K562 (cell line): ENCODE measurements around the gene SCYL1. TPM values are rescaled to one million over a fixed set of nuclear protein-coding genes. Genes with fewer than 3 reads are reported as not detected.
"Not testable (repeated sequence)": the region's sequence is repeated elsewhere in the genome, so short reads cannot be mapped to it uniquely, and the experiment has no call there.

ENCODE experiments used
- ATF1 ChIP-seq, 2 experiments: fragments of 450-650 bp in 1 of 2; IDR thresholded peaks; 2 replicates each; pipeline ENCODE4 v1.6.1; 2016; ENCODE audit warnings: missing compliant biosample characterization in 1 of 2, missing genetic modification characterization in 1 of 2
- CREM ChIP-seq: IDR thresholded peaks from 2 replicates; pipeline ENCODE4 v1.6.1; 2014; ENCODE audit warnings: antibody characterized with exemption, low read depth
- CTBP1 ChIP-seq: fragments of 450-650 bp; IDR thresholded peaks from 2 replicates; pipeline ENCODE4 v1.6.1; 2016; ENCODE audit warnings: borderline replicate concordance
- CXXC5 ChIP-seq: fragments of 250-450 bp; sonication (Bioruptor Pico); IDR thresholded peaks from 2 replicates; pipeline ENCODE4 v1.8.0; 2022; ENCODE audit warnings: inconsistent platforms, mild to moderate bottlenecking, moderate library complexity
- EGR1 ChIP-seq: fragments of 450-650 bp; conservative IDR thresholded peaks from 2 replicates; pipeline ENCODE4 v1.6.1; 2017; ENCODE audit warnings: mild to moderate bottlenecking
- ELF4 ChIP-seq: fragments of 450-650 bp; formaldehyde crosslinking; IDR thresholded peaks from 2 replicates; pipeline ENCODE4 v1.4.0; 2022; ENCODE audit warnings: missing genetic modification characterization
- ETV6 ChIP-seq, 3 experiments: fragments of 150-350 bp in 1 of 3; sonication (generic) in 1 of 3; formaldehyde crosslinking in 1 of 3; IDR thresholded peaks; 2 replicates each; pipeline versions ENCODE4 v1.6.1 to v1.8.0; 2014 to 2022; ENCODE audit warnings: borderline replicate concordance in 2 of 3, low read depth in 2 of 3, antibody characterized with exemption in 1 of 3, low read length in 1 of 3, mild to moderate bottlenecking in 1 of 3, missing genetic modification reagents in 1 of 3
- GATAD2A ChIP-seq: fragments of 450-650 bp; IDR thresholded peaks from 2 replicates; pipeline ENCODE4 v1.6.1; 2017
- HMBOX1 ChIP-seq: sonication (generic); IDR thresholded peaks from 2 replicates; pipeline ENCODE4 v1.6.1; 2016
- MLLT1 ChIP-seq, 2 experiments: fragments of 450-650 bp; IDR thresholded peaks; 2 replicates each; pipeline ENCODE4 v1.6.1; 2016
- NR2C1 ChIP-seq, 2 experiments: fragments of 450-650 bp; IDR thresholded peaks; 2 replicates each; pipeline ENCODE4 v1.6.1; 2017; ENCODE audit warnings: mild to moderate bottlenecking in 2 of 2, antibody characterized with exemption in 1 of 2, inconsistent platforms in 1 of 2, missing compliant biosample characterization in 1 of 2, missing genetic modification characterization in 1 of 2
- NR4A1 ChIP-seq, 2 experiments: fragments of 250-450 bp in 1 of 2; fragments of 450-650 bp in 1 of 2; sonication (Bioruptor Pico) in 1 of 2; IDR thresholded peaks; 2 replicates each; pipeline versions ENCODE4 v1.4.0 to v1.6.1; 2016 to 2020; ENCODE audit warnings: mild to moderate bottlenecking in 2 of 2, missing compliant biosample characterization in 1 of 2, missing genetic modification characterization in 1 of 2, moderate library complexity in 1 of 2
- RNF2 ChIP-seq: sonication (generic); IDR thresholded peaks from 2 replicates; pipeline ENCODE4 v1.6.1; 2016
- SMARCA4 ChIP-seq: fragments of 450-650 bp; IDR thresholded peaks from 2 replicates; pipeline ENCODE4 v1.6.1; 2016
- SMARCE1 ChIP-seq: fragments of 450-650 bp; IDR thresholded peaks from 2 replicates; pipeline ENCODE4 v1.7.1; 2016; ENCODE audit warnings: mild to moderate bottlenecking
- SOX6 ChIP-seq: fragments of 450-650 bp; IDR thresholded peaks from 2 replicates; pipeline ENCODE4 v1.6.1; 2014; ENCODE audit warnings: mild to moderate bottlenecking
- TCF3 ChIP-seq: sonication (generic); formaldehyde crosslinking; IDR thresholded peaks from 2 replicates; pipeline ENCODE4 v1.4.0; 2020; ENCODE audit warnings: mild to moderate bottlenecking, missing genetic modification reagents
- TEAD4 ChIP-seq, 2 experiments: sonication (generic) in 1 of 2; formaldehyde crosslinking in 1 of 2; IDR thresholded peaks; 2 replicates each; pipeline versions ENCODE4 v1.6.1 to v1.8.0; 2012 to 2022; ENCODE audit warnings: borderline replicate concordance in 1 of 2, inconsistent platforms in 1 of 2, low read length in 1 of 2, mild to moderate bottlenecking in 1 of 2, missing genetic modification reagents in 1 of 2
- VEZF1 ChIP-seq: fragments of 200-800 bp; sonication (Bioruptor generic); IDR thresholded peaks from 2 replicates; pipeline ENCODE4 v1.6.1; 2017; ENCODE audit warnings: missing genetic modification characterization, missing compliant biosample characterization
- ZBTB2 ChIP-seq: fragments of 450-650 bp; IDR thresholded peaks from 2 replicates; pipeline ENCODE4 v1.6.1; 2016; ENCODE audit warnings: antibody characterized with exemption
- polyA plus RNA-seq, 8 experiments: library from polyadenylated mRNA; depleted of rRNA in 4 of 8; stranded (reverse) in 5 of 8; unstranded in 3 of 8; fragments of >200 nt; fragmentation: Nextera tagmentation in 2 of 8; fragmentation: Illumina TruSeq in 1 of 8; extraction: Ambion mirVana in 2 of 8; extraction: Trizol in 1 of 8; gene quantifications; 2 replicates each; pipeline versions ENCODE4 v1.2.1 to v1.2.3, GENCODE V29; 2011 to 2014; ENCODE audit warnings: inconsistent platforms in 1 of 8, missing spikeins in 1 of 8
- total RNA-seq, 7 experiments: library from RNA; depleted of rRNA in 6 of 7; stranded (reverse); fragments of >200 nt in 6 of 7; fragmentation: Illumina TruSeq in 2 of 7; extraction: Trizol in 2 of 7; gene quantifications; 2 replicates each; pipeline versions ENCODE4 v1.2.1 to v1.2.3, GENCODE V29; 2011 to 2021; ENCODE audit warnings: low replicate concordance in 1 of 7

SCYL1 gene
- total and polyA plus RNA-seq, 9 of the 15 experiments (the other 6 are each of a cell fraction or from before 2014, with no cell fraction given): 1.9 to 145 (median 57.6) TPM

- TF ChIP-seq CXXC5 (CRISPR knock-in tag) (peak; percentile 22; the same call in 1 of the 2 replicates), TCF3 (CRISPR knock-in tag) (0 out of 2 replicates have a peak, but pooled peaks have one; percentile 35), VEZF1 (CRISPR knock-in tag) (peak; percentile 35), SOX6 (peak; percentile 51; the same call in 1 of the 2 replicates), CTBP1 (peak; percentile 61; the same call in 1 of the 2 replicates), NR2C1 (tag; IDR thresholded peaks at IDR 0.05) (peak; percentile 26; the same call in 1 of the 2 replicates), ELF4 (0 out of 2 replicates have a peak, but pooled peaks have one; percentile 12), ETV6 (CRISPR knock-in tag; IDR thresholded peaks at IDR 0.05; ENCODE audit: borderline replicate concordance) (0 out of 2 replicates have a peak, but pooled peaks have one; percentile 21), GATAD2A (peak; percentile 22; the same call in 1 of the 2 replicates), NR4A1 (tag; IDR thresholded peaks at IDR 0.05) (0 out of 2 replicates have a peak, but pooled peaks have one; percentile 26), CREM (peak; percentile 42), EGR1 (peak; percentile 84), SMARCE1 (peak; percentile 65; the same call in 1 of the 2 replicates), TEAD4 (IDR thresholded peaks at IDR 0.05; ENCODE audit: low read length) (peak; percentile 44; the same call in 1 of the 2 replicates), HMBOX1 (peak; percentile 65), RNF2 (0 out of 2 replicates have a peak, but pooled peaks have one; percentile 30), ZBTB2 (peak; percentile 38; the same call in 1 of the 2 replicates), SMARCA4 (peak; percentile 51; the same call in 1 of the 2 replicates), ATF1 (tag; IDR thresholded peaks at IDR 0.05) (peak; percentile 35; the same call in 1 of the 2 replicates), MLLT1 (IDR thresholded peaks at IDR 0.05) (peak in 1 of 2 experiments; percentile 52; a peak in 1 of 4 replicates)
- not testable (repeated sequence) for TF ChIP-seq NR2C1 (IDR thresholded peaks at IDR 0.05); ETV6 (IDR thresholded peaks at IDR 0.05; ENCODE audit: borderline replicate concordance in 1 of 2, low read depth in 2 of 2, low read length in 1 of 2); NR4A1 (CRISPR knock-in tag; IDR thresholded peaks at IDR 0.05); TEAD4 (CRISPR knock-in tag; IDR thresholded peaks at IDR 0.05; ENCODE audit: borderline replicate concordance); ATF1 (CRISPR knock-in tag; IDR thresholded peaks at IDR 0.05)
Measured at GRCh38 chr11:65522718-65523630, 1.9 kb upstream of the SCYL1 start (continued).
